H1 (cell line): ENCODE data around the gene HYAL1. TPM values are rescaled to one million over a fixed set of nuclear protein-coding genes. Genes with fewer than 3 reads are reported as not detected.

ENCODE experiments used
- BRCA1 ChIP-seq: IDR thresholded peaks from 2 replicates; pipeline ENCODE4 v1.6.1; 2012; ENCODE audit warnings: low read depth, low read length, improper control_type of control experiment
- CHD2 ChIP-seq: IDR thresholded peaks from 2 replicates; pipeline ENCODE4 v1.6.1; 2012; ENCODE audit warnings: low read length, improper control_type of control experiment
- CHD7 ChIP-seq: fragments of 300-600 bp; sonication (generic); IDR thresholded peaks from 2 replicates; pipeline ENCODE4 v1.7.1; 2012; ENCODE audit warnings: low read length, moderate library complexity, mild to moderate bottlenecking, inconsistent platforms; ENCODE audit not compliant: insufficient replicate concordance
- CTCF ChIP-seq, 3 experiments: IDR thresholded peaks; 1 replicate in 2 of 3; 2 replicates in 1 of 3; pipeline versions ENCODE4 v1.5.1 to v1.6.1; 2011; ENCODE audit warnings: low read length in 3 of 3, mild to moderate bottlenecking in 3 of 3, inconsistent platforms in 2 of 3, low read depth in 1 of 3, moderate library complexity in 1 of 3; ENCODE audit not compliant: insufficient read depth in 1 of 3; ENCODE audit errors: control extremely low read depth in 1 of 3
- KDM5A ChIP-seq: fragments of 200-600 bp; IDR thresholded peaks from 2 replicates; pipeline ENCODE4 v1.7.1; 2012; ENCODE audit warnings: mild to moderate bottlenecking, low read length, inconsistent platforms, mixed read lengths
- POU5F1 ChIP-seq: IDR thresholded peaks from 2 replicates; pipeline ENCODE4 v1.6.1; 2011; ENCODE audit warnings: low read depth, mild to moderate bottlenecking, low read length, moderate library complexity
- polyA plus RNA-seq, 7 experiments: library from polyadenylated mRNA; depleted of rRNA in 3 of 7; stranded (reverse) in 5 of 7; unstranded in 2 of 7; fragments of >200 nt in 5 of 7; fragments of 200-250 nt in 2 of 7; gene quantifications; 1 replicate in 5 of 7; 2 replicates in 1 of 7; 4 replicates in 1 of 7; pipeline versions ENCODE4 v1.2.1 to v1.2.3, GENCODE V29; 2011 to 2013; ENCODE audit warnings: missing spikeins in 2 of 7, mixed read lengths in 2 of 7
- total RNA-seq: library from RNA; stranded (reverse); fragmentation: NEBNext Ultra II Directional; extraction: Animal tissue kit (Norgen Biotek cat#: 25700); gene quantifications from 2 replicates; pipeline ENCODE4 v1.2.1, GENCODE V29; 2021

The HYAL1 gene
- total and polyA plus RNA-seq, 2 of the 8 experiments (the other 6 are each of a cell fraction or from before 2014, with no cell fraction given) = 2.0 to 5.4 TPM

DNA sequence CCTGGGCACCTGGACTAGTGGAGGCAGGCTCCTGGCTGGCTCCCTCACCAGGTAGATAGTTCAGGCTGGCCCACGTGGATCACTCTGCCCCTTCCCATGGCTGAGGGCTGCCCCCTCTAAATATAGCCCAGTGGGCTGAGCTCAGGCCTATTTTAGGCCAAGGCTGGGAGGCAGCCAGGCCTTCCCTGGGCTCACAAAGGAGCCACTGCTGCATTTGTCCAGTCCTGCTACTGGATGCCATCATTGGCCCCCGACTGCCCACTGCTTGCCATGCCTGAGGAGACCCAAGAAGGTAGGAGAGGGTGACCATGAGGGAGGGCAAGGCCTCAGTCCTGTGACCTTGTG is 24.5 kb downstream of the HYAL1 start, which contains the start of gene LSMEM2 (continued):
- TF ChIP-seq CHD7 (no peak), POU5F1 (no peak), KDM5A (no peak), CHD2 (no peak), CTCF (IDR thresholded peaks at IDR 0.05; ENCODE audit: control extremely low read depth in 1 of 3, insufficient read depth in 1 of 3, low read depth in 1 of 3, low read length in 3 of 3) (no peak), BRCA1 (no peak)
